Neural crest cell (in vitro differentiated cells): ENCODE measurements around the gene NCAPH2. TPM values are rescaled to one million over a fixed set of nuclear protein-coding genes. Genes with fewer than 3 reads are reported as not detected.

ENCODE experiments used
- DNase-seq: peaks from one replicate; pipeline ENCODE4 v3.0.0; 2021; ENCODE audit warnings: low read depth, mixed read lengths, low spot score
- H3K27ac Mint-ChIP-seq: one replicate; pipeline ENCODE4 v1.8.0; 2021; ENCODE audit warnings: mild to moderate bottlenecking, mixed read lengths; ENCODE audit not compliant: unreplicated experiment
- H3K27me3 Mint-ChIP-seq: 2 replicates; pipeline ENCODE4 v1.8.0; 2021; ENCODE audit warnings: low read depth, mild to moderate bottlenecking, mixed read lengths
- H3K36me3 Mint-ChIP-seq: 2 replicates; pipeline ENCODE4 v1.8.0; 2021; ENCODE audit warnings: low read depth, mild to moderate bottlenecking, mixed read lengths
- H3K4me1 Mint-ChIP-seq: 2 replicates; pipeline ENCODE4 v1.8.0; 2021; ENCODE audit warnings: mixed read lengths
- H3K4me3 Mint-ChIP-seq: one replicate; pipeline ENCODE4 v1.8.0; 2021; ENCODE audit warnings: mild to moderate bottlenecking, mixed read lengths
- H3K9me3 Mint-ChIP-seq: 2 replicates; pipeline ENCODE4 v1.8.0; 2021; ENCODE audit warnings: mixed read lengths
- total RNA-seq: library from RNA; stranded (reverse); gene quantifications from 2 replicates; pipeline ENCODE4 v1.2.1, GENCODE V29; 2021
- TF ChIP-seq, protein P1 (sequence below): fragments of 200-600 bp; sonication (generic); conservative IDR thresholded peaks from 2 replicates; pipeline ENCODE4 v1.5.0; 2021; ENCODE audit warnings: antibody characterized with exemption, mild to moderate bottlenecking

The NCAPH2 gene
- total RNA-seq, 1 donor from 2014 or later: 114 TPM

DNA sequence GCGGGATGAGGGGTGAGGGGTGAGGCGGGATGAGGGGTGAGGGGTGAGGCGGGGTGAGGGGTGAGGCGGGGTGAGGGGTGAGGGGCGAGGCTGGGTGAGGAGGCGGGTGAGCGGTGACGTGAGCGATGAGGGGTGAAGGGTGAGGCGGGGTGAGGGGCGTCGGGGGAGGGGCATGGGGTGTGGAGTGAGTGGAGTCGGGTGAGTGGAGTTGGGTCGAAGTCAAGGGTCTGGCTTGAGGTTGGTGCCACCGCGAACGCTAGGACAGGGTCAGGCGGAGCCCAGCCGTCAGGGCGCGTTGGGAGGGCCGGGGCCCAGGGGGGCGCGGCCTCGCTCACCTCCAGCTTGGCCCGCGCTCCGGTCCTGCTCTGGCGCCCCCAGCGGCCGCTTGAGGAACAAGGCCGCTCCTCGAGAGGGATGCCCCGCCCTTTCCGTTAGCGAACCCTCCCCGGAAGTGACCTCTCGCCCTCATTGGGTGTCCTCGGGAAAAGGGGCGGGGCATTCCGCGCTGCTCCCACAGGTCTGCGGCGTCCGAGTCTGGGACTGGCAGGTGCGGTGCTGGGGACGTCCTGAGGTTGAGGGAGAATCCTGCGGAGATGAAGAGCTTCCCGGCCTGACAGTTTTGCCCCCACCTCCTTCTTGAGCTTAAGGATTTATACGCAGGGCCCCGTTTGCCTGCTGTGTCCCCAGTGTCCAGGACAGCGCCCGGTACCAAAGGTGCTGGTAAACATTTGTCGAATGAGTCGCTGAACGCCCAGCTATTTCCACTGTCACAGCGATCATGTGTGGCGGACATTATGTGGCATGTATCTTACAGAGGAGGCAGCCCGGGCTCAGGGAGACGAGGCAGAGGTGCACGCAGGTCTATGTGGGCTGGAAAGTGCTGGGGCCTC lies 54.7 kb downstream of the NCAPH2 start, which contains the start of gene SYCE3:
SYCE3 (minus strand) TSS at position 397 of the 890 bp plus-strand sequence. CDS start 6,514 bp downstream, outside the sequence.
- Mint-ChIP-seq H3K9me3 (no peaks in the 10 kb centered on the region), H3K27me3 (peaks cover 43% of the 10 kb centered on the region), H3K27ac (no peak within 1 kb of the TSS), H3K4me3 (peak within 1 kb of the TSS; percentile 98), H3K4me1 (peaks cover 16% of the 10 kb centered on the region), H3K36me3 (no peaks in the 10 kb centered on the region)
- TF ChIP-seq, protein P1, sequence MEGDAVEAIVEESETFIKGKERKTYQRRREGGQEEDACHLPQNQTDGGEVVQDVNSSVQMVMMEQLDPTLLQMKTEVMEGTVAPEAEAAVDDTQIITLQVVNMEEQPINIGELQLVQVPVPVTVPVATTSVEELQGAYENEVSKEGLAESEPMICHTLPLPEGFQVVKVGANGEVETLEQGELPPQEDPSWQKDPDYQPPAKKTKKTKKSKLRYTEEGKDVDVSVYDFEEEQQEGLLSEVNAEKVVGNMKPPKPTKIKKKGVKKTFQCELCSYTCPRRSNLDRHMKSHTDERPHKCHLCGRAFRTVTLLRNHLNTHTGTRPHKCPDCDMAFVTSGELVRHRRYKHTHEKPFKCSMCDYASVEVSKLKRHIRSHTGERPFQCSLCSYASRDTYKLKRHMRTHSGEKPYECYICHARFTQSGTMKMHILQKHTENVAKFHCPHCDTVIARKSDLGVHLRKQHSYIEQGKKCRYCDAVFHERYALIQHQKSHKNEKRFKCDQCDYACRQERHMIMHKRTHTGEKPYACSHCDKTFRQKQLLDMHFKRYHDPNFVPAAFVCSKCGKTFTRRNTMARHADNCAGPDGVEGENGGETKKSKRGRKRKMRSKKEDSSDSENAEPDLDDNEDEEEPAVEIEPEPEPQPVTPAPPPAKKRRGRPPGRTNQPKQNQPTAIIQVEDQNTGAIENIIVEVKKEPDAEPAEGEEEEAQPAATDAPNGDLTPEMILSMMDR: peak; percentile 97
- DNase-seq: peak; percentile 99

GRCh38 chr22:50563413-50564160 lies 55.6 kb downstream of the NCAPH2 start:
- TF ChIP-seq, protein P1: no peak
- Mint-ChIP-seq H3K4me1 (peaks cover 16% of the 10 kb centered on the region), H3K9me3 (no peaks in the 10 kb centered on the region), H3K27ac (no peak overlapping the region), H3K4me3 (peak overlapping the region; percentile 98), H3K36me3 (no peaks in the 10 kb centered on the region), H3K27me3 (peaks cover 38% of the 10 kb centered on the region)
- no peak for DNase-seq

GRCh38 chr22:50564289-50564688 lies 56.3 kb downstream of the NCAPH2 start:
- TF ChIP-seq, protein P1: no peak
- Mint-ChIP-seq H3K36me3 (peaks cover under 1% of the 10 kb centered on the region), H3K27ac (no peak overlapping the region), H3K4me1 (peaks cover 16% of the 10 kb centered on the region), H3K27me3 (peaks cover 31% of the 10 kb centered on the region), H3K4me3 (no peak overlapping the region), H3K9me3 (no peaks in the 10 kb centered on the region)
- no peak for DNase-seq

GRCh38 chr22:50567721-50568252 lies 59.8 kb downstream of the NCAPH2 start:
- Mint-ChIP-seq H3K27me3 (peaks cover 15% of the 10 kb centered on the region), H3K27ac (no peak overlapping the region), H3K36me3 (peaks cover 2% of the 10 kb centered on the region), H3K4me1 (peaks cover 11% of the 10 kb centered on the region), H3K9me3 (no peaks in the 10 kb centered on the region), H3K4me3 (no peak overlapping the region)
- DNase-seq: no peak
- TF ChIP-seq, protein P1: no peak

- Mint-ChIP-seq H3K9me3 (no peaks in the 10 kb centered on the region), H3K27ac (no peak overlapping the region), H3K36me3 (peaks cover 2% of the 10 kb centered on the region), H3K4me1 (peaks cover 3% of the 10 kb centered on the region), H3K4me3 (no peak overlapping the region), H3K27me3 (peaks cover 7% of the 10 kb centered on the region)
- no peak for DNase-seq
- TF ChIP-seq, protein P1: no peak
Measured at GRCh38 chr22:50568626-50569025, 60.6 kb downstream of the NCAPH2 start.
